ENCODE results near the gene CPN2.

GRCh38 chr3:194365978-194366490, 14.9 kb upstream of the CPN2 start:
- TF ChIP-seq TAF1 (IDR thresholded peaks at IDR 0.05; ENCODE audit: low read depth), result no peak
- TF ChIP-seq CTCF (IDR thresholded peaks at IDR 0.05; ENCODE audit: poor library complexity, severe bottlenecking), result no peak
- TF ChIP-seq POLR2AphosphoS5 (IDR thresholded peaks at IDR 0.05), result no peak
- TF ChIP-seq RAD21 (conservative IDR thresholded peaks at IDR 0.05), result no peak
- no peak for TF ChIP-seq REST (IDR thresholded peaks at IDR 0.05; ENCODE audit: borderline replicate concordance)
- TF ChIP-seq MXI1 (conservative IDR thresholded peaks at IDR 0.05; ENCODE audit: poor library complexity, severe bottlenecking), result no peak
- no peak for TF ChIP-seq EZH2 (IDR thresholded peaks at IDR 0.05; ENCODE audit: borderline replicate concordance, insufficient read depth, low read length, poor library complexity, severe bottlenecking)
- TF ChIP-seq SMC3 (conservative IDR thresholded peaks at IDR 0.05; ENCODE audit: poor library complexity), result no peak
